Uterus (tissue), 2 donors: ENCODE results near the gene P2RY8.
"Not testable (repeated sequence)": the region's sequence is repeated elsewhere in the genome, so short reads cannot be mapped to it uniquely, and the experiment has no call there.

Experiments
- POLR2A ChIP-seq, 2 donors: fragments of 450-650 bp; IDR thresholded peaks; one replicate each; pipeline ENCODE4 v1.6.1; 2016; ENCODE audit warnings: antibody characterized with exemption in 2 of 2, mild to moderate bottlenecking in 1 of 2, moderate library complexity in 1 of 2
- TF ChIP-seq, protein P1 (sequence below), 4 experiments: fragments of 200-600 bp in 2 of 4; fragments of 450-650 bp in 2 of 4; sonication (generic) in 2 of 4; IDR thresholded peaks; one replicate each; pipeline ENCODE4 v1.5.1; 2016 to 2019; ENCODE audit warnings: antibody characterized with exemption in 4 of 4, mild to moderate bottlenecking in 2 of 4, moderate library complexity in 1 of 4

- TF ChIP-seq, protein P1, sequence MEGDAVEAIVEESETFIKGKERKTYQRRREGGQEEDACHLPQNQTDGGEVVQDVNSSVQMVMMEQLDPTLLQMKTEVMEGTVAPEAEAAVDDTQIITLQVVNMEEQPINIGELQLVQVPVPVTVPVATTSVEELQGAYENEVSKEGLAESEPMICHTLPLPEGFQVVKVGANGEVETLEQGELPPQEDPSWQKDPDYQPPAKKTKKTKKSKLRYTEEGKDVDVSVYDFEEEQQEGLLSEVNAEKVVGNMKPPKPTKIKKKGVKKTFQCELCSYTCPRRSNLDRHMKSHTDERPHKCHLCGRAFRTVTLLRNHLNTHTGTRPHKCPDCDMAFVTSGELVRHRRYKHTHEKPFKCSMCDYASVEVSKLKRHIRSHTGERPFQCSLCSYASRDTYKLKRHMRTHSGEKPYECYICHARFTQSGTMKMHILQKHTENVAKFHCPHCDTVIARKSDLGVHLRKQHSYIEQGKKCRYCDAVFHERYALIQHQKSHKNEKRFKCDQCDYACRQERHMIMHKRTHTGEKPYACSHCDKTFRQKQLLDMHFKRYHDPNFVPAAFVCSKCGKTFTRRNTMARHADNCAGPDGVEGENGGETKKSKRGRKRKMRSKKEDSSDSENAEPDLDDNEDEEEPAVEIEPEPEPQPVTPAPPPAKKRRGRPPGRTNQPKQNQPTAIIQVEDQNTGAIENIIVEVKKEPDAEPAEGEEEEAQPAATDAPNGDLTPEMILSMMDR (IDR thresholded peaks at IDR 0.05), result not testable (repeated sequence)
- TF ChIP-seq POLR2A (IDR thresholded peaks at IDR 0.05), result not testable (repeated sequence)
Measured at GRCh38 chrX:1491248-1491647, 45.7 kb downstream of the P2RY8 start.
